K562 (cell line): ENCODE results near the gene SMIM35. TPM values are rescaled to one million over a fixed set of nuclear protein-coding genes. Genes with fewer than 3 reads are reported as not detected.

ENCODE experiments used
- ATAC-seq: fragments of 200-7000 bp; cut with Tn5 transposase; 3 replicates; pipeline ENCODE4 v1.9.1; 2020; ENCODE audit warnings: moderate library complexity
- BruUV-seq: library from RNA; stranded (reverse); fragments of 400-500 nt; replicated peaks from 2 replicates; lab custom pipeline; 2021; lab: Mats Ljungman, UMichigan
- CTCF ChIA-PET: fragments of 300-600 bp; formaldehyde crosslinking; extraction: SDS; loops from one replicate; lab custom pipeline; 2021; ENCODE audit warnings: low intra/inter-chr PET ratio; lab: Yijun Ruan, JAX
- POLR2A ChIA-PET: fragments of 300-600, 350-650 bp; sonication (Branson Sonifier 250); formaldehyde crosslinking; extraction: SDS; loops from one replicate; lab custom pipeline; 2021; ENCODE audit warnings: antibody characterized with exemption, inconsistent platforms; lab: Yijun Ruan, JAX
- DNase-seq, 4 experiments: peaks; one replicate each; pipeline versions ENCODE4 v3.0.0 to v3.0.0-alpha.2; 2011 to 2018; ENCODE audit warnings: low spot score in 3 of 4, mixed read lengths in 3 of 4; ENCODE audit errors: extremely low read depth in 1 of 4
- FAIRE-seq: peaks from 2 replicates; lab custom pipeline; 2011; peaks lifted over from hg19 to GRCh38; lab: Jason Lieb, UNC
- H2AFZ ChIP-seq: 2 replicates; pipeline ENCODE4 v1.6.0; 2011; ENCODE audit warnings: low read depth, low read length, control low read depth, inconsistent platforms
- H3K27ac ChIP-seq: fragments of 200-600 bp; 3 replicates; pipeline ENCODE4 v1.8.0; 2011; ENCODE audit warnings: low read depth, mild to moderate bottlenecking, control low read depth, inconsistent platforms, low read length, moderate library complexity, mixed read lengths; ENCODE audit errors: extremely low read depth
- H3K27me3 ChIP-seq, 2 experiments: fragments of 300-600 bp in 1 of 2; 2 replicates in 1 of 2; 3 replicates in 1 of 2; pipeline versions ENCODE4 v1.6.0 to v1.8.0; 2011; ENCODE audit warnings: inconsistent platforms in 2 of 2, low read length in 2 of 2, mild to moderate bottlenecking in 1 of 2, mixed read lengths in 1 of 2, moderate library complexity in 1 of 2; ENCODE audit not compliant: control insufficient read depth in 2 of 2, insufficient read depth in 2 of 2
- H3K36me3 ChIP-seq: fragments of 300-600 bp; 3 replicates; pipeline ENCODE4 v1.8.0; 2011; ENCODE audit warnings: mild to moderate bottlenecking, low read length, inconsistent platforms; ENCODE audit not compliant: control insufficient read depth, insufficient read depth
- H3K4me1 ChIP-seq, 2 experiments: fragments of 200-600 bp in 1 of 2; replicated peaks in 1 of 2; 2 replicates in 1 of 2; 3 replicates in 1 of 2; pipeline versions ENCODE4 v1.5.1 to v1.8.0; 2011; ENCODE audit warnings: inconsistent platforms in 2 of 2, low read length in 2 of 2, mild to moderate bottlenecking in 1 of 2, mixed read lengths in 1 of 2, moderate library complexity in 1 of 2; ENCODE audit not compliant: control insufficient read depth in 2 of 2, insufficient read depth in 2 of 2
- H3K4me2 ChIP-seq: 2 replicates; pipeline ENCODE4 v1.6.1; 2011; ENCODE audit warnings: low read length, control low read depth, inconsistent platforms, mixed read lengths; ENCODE audit not compliant: insufficient read depth
- H3K4me3 ChIP-seq: fragments of 200-600 bp; sonication (generic), shearing (Covaris generic); 2 replicates; pipeline ENCODE4 v1.5.1; 2016; ENCODE audit warnings: control low read depth, inconsistent platforms
- H3K79me2 ChIP-seq: fragments of 200-600 bp; 3 replicates; pipeline ENCODE4 v1.8.0; 2011; ENCODE audit warnings: low read length, inconsistent platforms; ENCODE audit not compliant: control insufficient read depth, insufficient read depth
- H3K9ac ChIP-seq, 2 experiments: 2 replicates each; pipeline versions ENCODE4 v1.6.0 to v1.6.1; 2011; ENCODE audit warnings: low read depth in 2 of 2, low read length in 2 of 2, control low read depth in 1 of 2, inconsistent platforms in 1 of 2, mild to moderate bottlenecking in 1 of 2, mixed read lengths in 1 of 2; ENCODE audit not compliant: insufficient read depth in 1 of 2
- H3K9me1 ChIP-seq: one replicate; pipeline ENCODE4 v1.6.0; 2011; ENCODE audit warnings: inconsistent platforms, mild to moderate bottlenecking, low read length, moderate library complexity; ENCODE audit not compliant: control insufficient read depth, insufficient read depth
- H3K9me3 ChIP-seq: replicated peaks from 2 replicates; pipeline ENCODE4 v1.5.1; 2011; ENCODE audit warnings: low read depth, low read length, inconsistent platforms; ENCODE audit not compliant: control insufficient read depth, insufficient read depth
- H4K20me1 ChIP-seq: replicated peaks from 2 replicates; pipeline ENCODE4 v1.6.1; 2011; ENCODE audit warnings: low read length, inconsistent platforms, mixed read lengths; ENCODE audit not compliant: control insufficient read depth, insufficient read depth
- BRD4 ChIP-seq: fragments of 200-600 bp; sonication (generic); IDR thresholded peaks from 2 replicates; pipeline ENCODE4 v1.6.1; 2017; ENCODE audit warnings: inconsistent platforms
- KLF10 ChIP-seq: fragments of 250-450 bp; sonication (Bioruptor Pico); IDR thresholded peaks from 2 replicates; pipeline ENCODE4 v1.6.1; 2021; ENCODE audit warnings: matching md5 sums
- SAFB2 ChIP-seq: fragments of 200-400 bp; formaldehyde crosslinking; IDR thresholded peaks from 2 replicates; pipeline ENCODE4 v1.6.1; 2018; ENCODE audit warnings: borderline replicate concordance, low read length, low read depth, moderate library complexity; ENCODE audit not compliant: severe bottlenecking
- TAL1 ChIP-seq: fragments of 450-650 bp; IDR thresholded peaks from 2 replicates; pipeline ENCODE4 v1.6.1; 2016; ENCODE audit warnings: mild to moderate bottlenecking
- ZBTB17 ChIP-seq: fragments of 450-650 bp; formaldehyde crosslinking; IDR thresholded peaks from 2 replicates; pipeline ENCODE4 v1.4.0; 2020; ENCODE audit warnings: mild to moderate bottlenecking
- WGBS: fragments of 100-300 bp; shearing (Covaris generic); methylation state at CpG from one replicate; pipeline ENCODE4 v1.1.6; 2016; ENCODE audit warnings: low coverage, mixed read lengths; ENCODE audit not compliant: insufficient coverage; ENCODE audit errors: missing lambda C conversion rate; 5-methylcytosine and 5-hydroxymethylcytosine counted together
- in situ Hi-C: fragments of 300-500 bp; cut with MboI; formaldehyde crosslinking; loops from 4 replicates; pipeline ENCODE4 v1.15.0; 2018; ENCODE audit warnings: inconsistent platforms, mixed read lengths
- intact Hi-C: fragments of 100-400 bp; cut with micrococcal nuclease; formaldehyde crosslinking; loops from 2 replicates; pipeline ENCODE4 v1.14.2; 2022
- polyA plus RNA-seq, 8 experiments: library from polyadenylated mRNA; depleted of rRNA in 4 of 8; stranded (reverse) in 5 of 8; unstranded in 3 of 8; fragments of >200 nt; fragmentation: Nextera tagmentation in 2 of 8; fragmentation: Illumina TruSeq in 1 of 8; extraction: Ambion mirVana in 2 of 8; extraction: Trizol in 1 of 8; gene quantifications; 2 replicates each; pipeline versions ENCODE4 v1.2.1 to v1.2.3, GENCODE V29; 2011 to 2014; ENCODE audit warnings: inconsistent platforms in 1 of 8, missing spikeins in 1 of 8
- total RNA-seq, 7 experiments: library from RNA; depleted of rRNA in 6 of 7; stranded (reverse); fragments of >200 nt in 6 of 7; fragmentation: Illumina TruSeq in 2 of 7; extraction: Trizol in 2 of 7; gene quantifications; 2 replicates each; pipeline versions ENCODE4 v1.2.1 to v1.2.3, GENCODE V29; 2011 to 2021; ENCODE audit warnings: low replicate concordance in 1 of 7
- TF ChIP-seq, protein P1 (sequence below), 2 experiments: fragments of 450-650 bp; conservative IDR thresholded peaks; 2 replicates each; pipeline ENCODE4 v1.6.1; 2017; ENCODE audit warnings: mild to moderate bottlenecking in 2 of 2, moderate library complexity in 2 of 2
- TF ChIP-seq, protein P2 (sequence below), 3 experiments: fragments of 200-800 bp in 1 of 3; sonication (Bioruptor generic) in 1 of 3; sonication (generic) in 1 of 3; formaldehyde crosslinking in 1 of 3; IDR thresholded peaks; 2 replicates each; pipeline versions ENCODE4 v1.6.1 to v1.8.0; 2016 to 2022; ENCODE audit warnings: mild to moderate bottlenecking in 2 of 3, missing compliant biosample characterization in 2 of 3, missing genetic modification characterization in 2 of 3, missing genetic modification reagents in 1 of 3
- TF ChIP-seq, protein P3 (sequence below): fragments of 450-650 bp; IDR thresholded peaks from 2 replicates; pipeline ENCODE4 v1.6.1; 2016; ENCODE audit warnings: borderline replicate concordance
- TF ChIP-seq, protein P4 (sequence below), 2 experiments: fragments of 450-650 bp; IDR thresholded peaks; 2 replicates each; pipeline ENCODE4 v1.6.1; 2016
- TF ChIP-seq, protein P5 (sequence below): fragments of 450-650 bp; IDR thresholded peaks from 2 replicates; pipeline ENCODE4 v1.7.1; 2018; ENCODE audit warnings: mild to moderate bottlenecking, low read depth; ENCODE audit not compliant: partially characterized antibody

The SMIM35 gene
- total and polyA plus RNA-seq, 9 of the 15 experiments (the other 6 are each of a cell fraction or from before 2014, with no cell fraction given): 0.03 TPM; not detected in 7

DNA sequence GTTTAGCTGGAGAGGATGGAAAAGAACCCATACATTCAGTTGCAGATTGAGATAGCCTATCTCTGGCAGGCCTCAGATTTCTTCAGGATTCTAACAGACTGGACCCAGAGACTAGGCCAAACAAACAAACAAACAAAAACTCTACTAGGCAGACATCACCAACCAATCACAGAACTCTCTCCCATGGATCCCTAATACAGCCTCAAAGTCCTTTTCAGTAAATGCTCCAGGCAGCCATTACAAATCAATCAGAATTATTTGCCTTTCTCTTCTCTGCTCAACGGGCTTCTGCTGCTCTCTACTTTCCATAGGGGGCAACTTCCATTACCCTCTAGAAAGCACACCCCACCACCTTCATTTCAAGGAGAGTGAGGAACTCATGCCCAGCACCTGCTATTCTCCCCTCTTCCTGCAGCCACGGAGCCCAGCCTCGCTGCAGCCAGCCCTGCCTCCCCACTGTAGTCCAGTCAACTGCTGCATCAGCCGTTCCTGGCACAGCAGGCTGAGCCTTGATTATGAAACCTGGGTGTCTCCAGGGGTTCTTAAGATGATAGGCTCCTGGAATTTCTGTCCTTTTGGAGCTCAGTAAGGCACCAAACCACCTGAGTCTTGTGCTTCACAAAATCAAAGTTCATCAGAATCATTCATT is 19.0 kb upstream of the SMIM35 start:
- H3K9me1 ChIP-seq: no peaks in the 10 kb centered on the region
- H3K9ac ChIP-seq: no peak overlapping the region
- 65% methylated on average over 4 of the region's 4 CpGs for WGBS
- no peak overlapping the region for H3K4me2 ChIP-seq
- no peaks in the 10 kb centered on the region for H3K27me3 ChIP-seq
- no peak overlapping the region for H3K4me3 ChIP-seq
- POLR2A ChIA-PET: interaction anchor here (0.7 to 1.3 kb wide), 3 partner anchors 10 to 290 kb away, joined by 3 to 4 read pairs (median 3); no protein-coding TSS in a partner anchor
- ATAC-seq: no peak
- CTCF ChIA-PET: no interaction called here
- no peak for FAIRE-seq
- TF ChIP-seq ZBTB17 (CRISPR knock-in tag): peak; percentile 59; the same call in 1 of the 2 replicates
- TF ChIP-seq, protein P1, sequence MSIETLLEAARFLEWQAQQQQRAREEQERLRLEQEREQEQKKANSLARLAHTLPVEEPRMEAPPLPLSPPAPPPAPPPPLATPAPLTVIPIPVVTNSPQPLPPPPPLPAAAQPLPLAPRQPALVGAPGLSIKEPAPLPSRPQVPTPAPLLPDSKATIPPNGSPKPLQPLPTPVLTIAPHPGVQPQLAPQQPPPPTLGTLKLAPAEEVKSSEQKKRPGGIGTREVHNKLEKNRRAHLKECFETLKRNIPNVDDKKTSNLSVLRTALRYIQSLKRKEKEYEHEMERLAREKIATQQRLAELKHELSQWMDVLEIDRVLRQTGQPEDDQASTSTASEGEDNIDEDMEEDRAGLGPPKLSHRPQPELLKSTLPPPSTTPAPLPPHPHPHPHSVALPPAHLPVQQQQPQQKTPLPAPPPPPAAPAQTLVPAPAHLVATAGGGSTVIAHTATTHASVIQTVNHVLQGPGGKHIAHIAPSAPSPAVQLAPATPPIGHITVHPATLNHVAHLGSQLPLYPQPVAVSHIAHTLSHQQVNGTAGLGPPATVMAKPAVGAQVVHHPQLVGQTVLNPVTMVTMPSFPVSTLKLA (conservative IDR thresholded peaks at IDR 0.05): no peak
- TF ChIP-seq BRD4: no peak
- TF ChIP-seq TAL1: no peak
- TF ChIP-seq, protein P2, sequence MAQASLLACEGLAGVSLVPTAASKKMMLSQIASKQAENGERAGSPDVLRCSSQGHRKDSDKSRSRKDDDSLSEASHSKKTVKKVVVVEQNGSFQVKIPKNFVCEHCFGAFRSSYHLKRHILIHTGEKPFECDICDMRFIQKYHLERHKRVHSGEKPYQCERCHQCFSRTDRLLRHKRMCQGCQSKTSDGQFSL (CRISPR knock-in tag; IDR thresholded peaks at IDR 0.05): no peak
- TF ChIP-seq, protein P2 (tag; IDR thresholded peaks at IDR 0.05): no peak
- TF ChIP-seq, protein P3, sequence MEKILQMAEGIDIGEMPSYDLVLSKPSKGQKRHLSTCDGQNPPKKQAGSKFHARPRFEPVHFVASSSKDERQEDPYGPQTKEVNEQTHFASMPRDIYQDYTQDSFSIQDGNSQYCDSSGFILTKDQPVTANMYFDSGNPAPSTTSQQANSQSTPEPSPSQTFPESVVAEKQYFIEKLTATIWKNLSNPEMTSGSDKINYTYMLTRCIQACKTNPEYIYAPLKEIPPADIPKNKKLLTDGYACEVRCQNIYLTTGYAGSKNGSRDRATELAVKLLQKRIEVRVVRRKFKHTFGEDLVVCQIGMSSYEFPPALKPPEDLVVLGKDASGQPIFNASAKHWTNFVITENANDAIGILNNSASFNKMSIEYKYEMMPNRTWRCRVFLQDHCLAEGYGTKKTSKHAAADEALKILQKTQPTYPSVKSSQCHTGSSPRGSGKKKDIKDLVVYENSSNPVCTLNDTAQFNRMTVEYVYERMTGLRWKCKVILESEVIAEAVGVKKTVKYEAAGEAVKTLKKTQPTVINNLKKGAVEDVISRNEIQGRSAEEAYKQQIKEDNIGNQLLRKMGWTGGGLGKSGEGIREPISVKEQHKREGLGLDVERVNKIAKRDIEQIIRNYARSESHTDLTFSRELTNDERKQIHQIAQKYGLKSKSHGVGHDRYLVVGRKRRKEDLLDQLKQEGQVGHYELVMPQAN: no peak
- TF ChIP-seq, protein P4, sequence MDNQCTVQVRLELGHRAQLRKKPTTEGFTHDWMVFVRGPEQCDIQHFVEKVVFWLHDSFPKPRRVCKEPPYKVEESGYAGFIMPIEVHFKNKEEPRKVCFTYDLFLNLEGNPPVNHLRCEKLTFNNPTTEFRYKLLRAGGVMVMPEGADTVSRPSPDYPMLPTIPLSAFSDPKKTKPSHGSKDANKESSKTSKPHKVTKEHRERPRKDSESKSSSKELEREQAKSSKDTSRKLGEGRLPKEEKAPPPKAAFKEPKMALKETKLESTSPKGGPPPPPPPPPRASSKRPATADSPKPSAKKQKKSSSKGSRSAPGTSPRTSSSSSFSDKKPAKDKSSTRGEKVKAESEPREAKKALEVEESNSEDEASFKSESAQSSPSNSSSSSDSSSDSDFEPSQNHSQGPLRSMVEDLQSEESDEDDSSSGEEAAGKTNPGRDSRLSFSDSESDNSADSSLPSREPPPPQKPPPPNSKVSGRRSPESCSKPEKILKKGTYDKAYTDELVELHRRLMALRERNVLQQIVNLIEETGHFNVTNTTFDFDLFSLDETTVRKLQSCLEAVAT (IDR thresholded peaks at IDR 0.05): peak in 1 of 2 experiments; percentile 86; a peak in 2 of 4 replicates
- TF ChIP-seq KLF10: no peak
- TF ChIP-seq, protein P5, sequence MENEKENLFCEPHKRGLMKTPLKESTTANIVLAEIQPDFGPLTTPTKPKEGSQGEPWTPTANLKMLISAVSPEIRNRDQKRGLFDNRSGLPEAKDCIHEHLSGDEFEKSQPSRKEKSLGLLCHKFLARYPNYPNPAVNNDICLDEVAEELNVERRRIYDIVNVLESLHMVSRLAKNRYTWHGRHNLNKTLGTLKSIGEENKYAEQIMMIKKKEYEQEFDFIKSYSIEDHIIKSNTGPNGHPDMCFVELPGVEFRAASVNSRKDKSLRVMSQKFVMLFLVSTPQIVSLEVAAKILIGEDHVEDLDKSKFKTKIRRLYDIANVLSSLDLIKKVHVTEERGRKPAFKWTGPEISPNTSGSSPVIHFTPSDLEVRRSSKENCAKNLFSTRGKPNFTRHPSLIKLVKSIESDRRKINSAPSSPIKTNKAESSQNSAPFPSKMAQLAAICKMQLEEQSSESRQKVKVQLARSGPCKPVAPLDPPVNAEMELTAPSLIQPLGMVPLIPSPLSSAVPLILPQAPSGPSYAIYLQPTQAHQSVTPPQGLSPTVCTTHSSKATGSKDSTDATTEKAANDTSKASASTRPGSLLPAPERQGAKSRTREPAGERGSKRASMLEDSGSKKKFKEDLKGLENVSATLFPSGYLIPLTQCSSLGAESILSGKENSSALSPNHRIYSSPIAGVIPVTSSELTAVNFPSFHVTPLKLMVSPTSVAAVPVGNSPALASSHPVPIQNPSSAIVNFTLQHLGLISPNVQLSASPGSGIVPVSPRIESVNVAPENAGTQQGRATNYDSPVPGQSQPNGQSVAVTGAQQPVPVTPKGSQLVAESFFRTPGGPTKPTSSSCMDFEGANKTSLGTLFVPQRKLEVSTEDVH: no peak
- TF ChIP-seq SAFB2: no peak
- no peaks in the 10 kb centered on the region for H3K9me3 ChIP-seq
- no TSS peak for BruUV-seq
- no peak overlapping the region for H3K27ac ChIP-seq
- H3K36me3 ChIP-seq: no peaks in the 10 kb centered on the region
- in situ Hi-C loops (no loop called here), intact Hi-C loops (no loop called here)
- peaks cover 9% of the 10 kb centered on the region; the same call in 2 of the 3 replicates for H3K79me2 ChIP-seq
- no peaks in the 10 kb centered on the region; the same call in 1 of the 2 replicates for H4K20me1 ChIP-seq
- no peak overlapping the region for H2AFZ ChIP-seq
- no peak for DNase-seq
- H3K4me1 ChIP-seq: peaks cover 9 to 33% of the 10 kb centered on the region in 2 experiments
